ENCODE measurements around the gene HOXA6. TPM values are rescaled to one million over a fixed set of nuclear protein-coding genes. Genes with fewer than 3 reads are reported as not detected.

HOXA6 gene
- total and polyA plus RNA-seq, 2 experiments from 2014 or later = not detected

DNA sequence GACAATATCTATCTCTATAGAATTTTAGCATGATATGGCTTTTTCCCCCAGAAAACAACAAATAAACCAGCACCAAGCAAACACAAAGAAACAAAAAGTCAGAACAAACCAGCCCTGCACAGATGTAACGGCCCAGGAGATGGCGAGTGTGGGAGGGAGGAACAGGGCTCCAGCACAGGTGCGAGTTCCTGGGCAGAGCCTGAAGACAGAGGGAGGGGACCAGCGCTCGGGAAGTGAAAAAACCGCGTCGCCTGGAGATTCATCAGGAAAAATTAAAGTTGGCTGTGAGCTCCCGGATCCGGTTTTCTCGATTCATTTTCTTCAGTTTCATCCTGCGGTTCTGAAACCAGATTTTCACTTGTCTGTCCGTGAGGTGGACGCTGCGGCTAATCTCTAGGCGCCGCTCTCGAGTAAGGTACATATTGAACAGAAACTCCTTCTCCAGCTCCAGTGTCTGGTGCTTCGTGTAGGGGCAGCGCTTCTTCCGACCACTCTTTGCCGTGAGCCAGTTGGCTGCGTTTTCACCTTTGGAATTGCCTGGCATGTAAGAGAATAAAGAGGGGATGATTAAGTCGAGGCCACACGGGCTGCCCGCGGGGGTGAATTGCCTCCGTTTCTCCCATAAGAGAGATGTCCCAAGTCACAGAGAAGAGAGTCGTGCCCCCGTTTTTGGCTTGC is 24.2 kb upstream of the HOXA6 start:
- no peaks in the 10 kb centered on the region for H3K36me3 ChIP-seq
- H3K4me3 ChIP-seq = no peak overlapping the region
- H3K27ac ChIP-seq = no peak overlapping the region
- peaks cover 3% of the 10 kb centered on the region for H3K4me1 ChIP-seq (ENCODE audit: low read depth)
- peaks cover 100% of the 10 kb centered on the region for H3K27me3 ChIP-seq
- no peak for DNase-seq (ENCODE audit: low read depth in 1 of 2, low spot score in 1 of 2)
- no peaks in the 10 kb centered on the region for H3K9me3 ChIP-seq (ENCODE audit: low read depth)
- no peak for TF ChIP-seq CTCF (IDR thresholded peaks at IDR 0.05; ENCODE audit: low read depth, low read length)

DNA sequence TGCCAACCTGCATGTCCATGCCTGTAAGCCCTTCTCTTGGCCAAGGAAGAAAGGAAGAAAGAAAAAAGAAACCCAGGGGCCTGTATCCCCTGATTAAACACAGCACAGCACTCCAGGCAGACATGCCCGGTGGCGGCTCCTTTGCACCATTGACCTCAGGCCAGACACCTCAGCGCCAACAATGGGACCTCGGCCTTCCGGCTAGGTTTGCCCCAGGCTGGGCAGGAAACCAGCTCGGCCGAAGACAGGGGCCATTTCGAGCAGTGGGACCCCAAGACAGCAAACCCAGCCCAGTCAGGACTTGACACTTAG is 23.7 kb upstream of the HOXA6 start:
- Histone ChIP-seq H3K9me3 (ENCODE audit: low read depth) (no peaks in the 10 kb centered on the region), H3K27ac (no peak overlapping the region), H3K27me3 (peaks cover 100% of the 10 kb centered on the region), H3K36me3 (no peaks in the 10 kb centered on the region), H3K4me1 (ENCODE audit: low read depth) (peaks cover 3% of the 10 kb centered on the region), H3K4me3 (no peak overlapping the region)
- no peak for TF ChIP-seq CTCF (IDR thresholded peaks at IDR 0.05; ENCODE audit: low read depth, low read length)
- DNase-seq (ENCODE audit: low read depth in 1 of 2, low spot score in 1 of 2) = no peak

- H3K27ac ChIP-seq = no peak overlapping the region
- H3K9me3 ChIP-seq (ENCODE audit: low read depth) = no peaks in the 10 kb centered on the region
- no peak for DNase-seq (ENCODE audit: low read depth in 1 of 2, low spot score in 1 of 2)
- TF ChIP-seq CTCF (IDR thresholded peaks at IDR 0.05; ENCODE audit: low read depth, low read length) = no peak
- H3K27me3 ChIP-seq = peaks cover 100% of the 10 kb centered on the region
- H3K4me3 ChIP-seq = no peak overlapping the region
- H3K4me1 ChIP-seq (ENCODE audit: low read depth) = peaks cover 3% of the 10 kb centered on the region
- no peaks in the 10 kb centered on the region for H3K36me3 ChIP-seq
These were observed 23.1 kb upstream of the HOXA6 start for GRCh38 chr7:27170426-27171324.

- Histone ChIP-seq H3K27me3 (peaks cover 100% of the 10 kb centered on the region), H3K36me3 (no peaks in the 10 kb centered on the region), H3K4me3 (no peak overlapping the region), H3K4me1 (ENCODE audit: low read depth) (peaks cover 3% of the 10 kb centered on the region), H3K27ac (no peak overlapping the region), H3K9me3 (ENCODE audit: low read depth) (no peaks in the 10 kb centered on the region)
- no peak for TF ChIP-seq CTCF (IDR thresholded peaks at IDR 0.05; ENCODE audit: low read depth, low read length)
- DNase-seq (ENCODE audit: low read depth in 1 of 2, low spot score in 1 of 2) = no peak
These were observed 22.3 kb upstream of the HOXA6 start for GRCh38 chr7:27169658-27170425.

GRCh38 chr7:27168265-27168947 is 20.8 kb upstream of the HOXA6 start:
- H3K36me3 ChIP-seq = no peaks in the 10 kb centered on the region
- H3K4me3 ChIP-seq = no peak overlapping the region
- H3K27me3 ChIP-seq = peaks cover 100% of the 10 kb centered on the region
- DNase-seq (ENCODE audit: low read depth in 1 of 2, low spot score in 1 of 2) = no peak
- H3K4me1 ChIP-seq (ENCODE audit: low read depth) = peaks cover 3% of the 10 kb centered on the region
- no peaks in the 10 kb centered on the region for H3K9me3 ChIP-seq (ENCODE audit: low read depth)
- H3K27ac ChIP-seq = no peak overlapping the region
- no peak for TF ChIP-seq CTCF (IDR thresholded peaks at IDR 0.05; ENCODE audit: low read depth, low read length)

All from cardiac muscle cell (in vitro differentiated cells and primary cell).